A673 (cell line): ENCODE measurements around the gene SPACA6. TPM values are rescaled to one million over a fixed set of nuclear protein-coding genes. Genes with fewer than 3 reads are reported as not detected.

ENCODE experiments used
- BruUV-seq: library from RNA; stranded (reverse); fragments of 400-500 nt; replicated peaks from 2 replicates; lab custom pipeline; 2021; lab: Mats Ljungman, UMichigan
- CTCF ChIA-PET: fragments of 300-600 bp; sonication (Branson Sonifier 250); formaldehyde crosslinking; loops from one replicate; lab custom pipeline; 2022; ENCODE audit warnings: antibody characterized with exemption; lab: Charles Lee
- POLR2A ChIA-PET: fragments of 300-600 bp; sonication (Branson Sonifier 250); formaldehyde crosslinking; loops from one replicate; lab custom pipeline; 2022; ENCODE audit warnings: antibody characterized with exemption; ENCODE audit not compliant: low non-redundant PET; lab: Charles Lee
- DNase-seq: peaks from one replicate; pipeline ENCODE4 v3.0.0-alpha.2; 2015; ENCODE audit warnings: low spot score
- H3K27ac ChIP-seq: fragments of 200-600 bp; sonication (generic); 2 replicates; pipeline ENCODE4 v1.5.1; 2016; ENCODE audit warnings: mixed run types, low read depth, mild to moderate bottlenecking, mixed read lengths, antibody characterized with exemption, low read length; ENCODE audit not compliant: poor library complexity, severe bottlenecking
- H3K27me3 ChIP-seq: fragments of 200-600 bp; sonication (generic); replicated peaks from 2 replicates; pipeline ENCODE4 v1.6.1; 2017; ENCODE audit warnings: mixed run types, low read depth, mild to moderate bottlenecking, mixed read lengths, antibody characterized with exemption, low read length; ENCODE audit not compliant: insufficient read depth, poor library complexity
- H3K36me3 ChIP-seq: fragments of 200-600 bp; sonication (generic); 2 replicates; pipeline ENCODE4 v1.6.1; 2016; ENCODE audit warnings: mixed run types, mild to moderate bottlenecking, mixed read lengths, antibody characterized with exemption, low read length; ENCODE audit not compliant: insufficient read depth, poor library complexity, severe bottlenecking
- H3K4me1 ChIP-seq: fragments of 200-600 bp; sonication (generic); 2 replicates; pipeline ENCODE4 v1.6.1; 2017; ENCODE audit warnings: mixed run types, mild to moderate bottlenecking, mixed read lengths, antibody characterized with exemption, low read length; ENCODE audit not compliant: insufficient read depth, poor library complexity, severe bottlenecking
- H3K4me3 ChIP-seq: fragments of 200-600 bp; sonication (generic); 2 replicates; pipeline ENCODE4 v1.5.1; 2016; ENCODE audit warnings: low read depth, mixed run types, mild to moderate bottlenecking, mixed read lengths, low read length; ENCODE audit not compliant: poor library complexity, severe bottlenecking
- H3K9me3 ChIP-seq: fragments of 200-600 bp; sonication (generic); 2 replicates; pipeline ENCODE4 v1.6.1; 2016; ENCODE audit warnings: mixed run types, low read depth, mild to moderate bottlenecking, mixed read lengths, antibody characterized with exemption, low read length; ENCODE audit not compliant: poor library complexity, severe bottlenecking
- EZH2 ChIP-seq: fragments of 200-600 bp; sonication (generic); IDR thresholded peaks from 2 replicates; pipeline ENCODE4 v1.6.1; 2017; ENCODE audit warnings: borderline replicate concordance, low read depth, mild to moderate bottlenecking, mixed read lengths, antibody characterized with exemption, low read length; ENCODE audit not compliant: poor library complexity, severe bottlenecking
- intact Hi-C: fragments of 100-400 bp; cut with micrococcal nuclease; formaldehyde crosslinking; loops from one replicate; pipeline ENCODE4 v1.10.0; 2022; ENCODE audit not compliant: unreplicated experiment
- total RNA-seq: library from RNA; stranded (reverse); gene quantifications from 2 replicates; pipeline ENCODE4 v1.2.3, GENCODE V29; 2021
- TF ChIP-seq, protein P1 (sequence below): fragments of 300-800, 200-600 bp; sonication (generic); conservative IDR thresholded peaks from 2 replicates; pipeline ENCODE4 v1.5.1; 2017; ENCODE audit warnings: low read depth, mild to moderate bottlenecking, antibody characterized with exemption, low read length, moderate library complexity, mixed read lengths

The SPACA6 gene
- total RNA-seq, 1 experiment from 2014 or later: 28.6 TPM

DNA sequence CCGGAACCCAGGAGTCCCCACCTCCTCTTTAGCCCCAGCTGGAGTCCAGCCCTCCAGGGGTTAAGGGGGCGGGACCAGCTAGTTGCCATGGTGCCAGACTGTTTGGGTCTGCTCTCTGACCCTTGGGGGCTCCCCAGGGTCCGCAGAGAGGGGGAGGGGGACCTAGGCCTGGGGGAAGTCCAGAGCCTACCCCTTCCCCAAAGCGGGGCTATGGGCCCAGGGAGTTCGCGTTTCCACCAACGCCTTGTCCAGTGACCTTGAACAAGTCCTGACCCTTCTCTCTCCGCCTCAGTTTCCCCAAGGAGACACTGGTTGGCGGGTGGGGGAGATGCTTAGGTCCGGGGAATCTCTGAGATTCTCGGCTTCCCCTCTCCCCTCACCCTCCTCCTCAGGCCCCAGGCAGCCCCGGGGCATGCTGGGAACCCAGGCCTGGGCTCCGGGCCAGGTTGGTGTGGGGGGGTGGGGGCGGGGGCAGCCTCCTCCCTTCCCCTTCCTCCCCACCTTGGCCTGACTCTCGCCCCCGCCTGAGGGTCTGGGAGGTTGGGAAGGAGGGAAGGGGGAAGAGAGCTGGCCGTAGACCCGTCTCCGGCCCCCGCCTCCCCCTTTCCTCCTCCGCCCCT, 2.6 kb upstream of the SPACA6 start:
- peak; percentile 80 for DNase-seq
- POLR2A ChIA-PET: no interaction called here
- CTCF ChIA-PET: no interaction called here
- BruUV-seq: no TSS peak
- intact Hi-C loops: no loop called here
- H3K27ac ChIP-seq: peak overlapping the region; percentile 83
- no peaks in the 10 kb centered on the region for H3K27me3 ChIP-seq
- H3K4me3 ChIP-seq: peak overlapping the region; percentile 86
- H3K9me3 ChIP-seq: no peaks in the 10 kb centered on the region
- H3K36me3 ChIP-seq: peaks cover 15% of the 10 kb centered on the region
- no peak for TF ChIP-seq EZH2
- TF ChIP-seq, protein P1, sequence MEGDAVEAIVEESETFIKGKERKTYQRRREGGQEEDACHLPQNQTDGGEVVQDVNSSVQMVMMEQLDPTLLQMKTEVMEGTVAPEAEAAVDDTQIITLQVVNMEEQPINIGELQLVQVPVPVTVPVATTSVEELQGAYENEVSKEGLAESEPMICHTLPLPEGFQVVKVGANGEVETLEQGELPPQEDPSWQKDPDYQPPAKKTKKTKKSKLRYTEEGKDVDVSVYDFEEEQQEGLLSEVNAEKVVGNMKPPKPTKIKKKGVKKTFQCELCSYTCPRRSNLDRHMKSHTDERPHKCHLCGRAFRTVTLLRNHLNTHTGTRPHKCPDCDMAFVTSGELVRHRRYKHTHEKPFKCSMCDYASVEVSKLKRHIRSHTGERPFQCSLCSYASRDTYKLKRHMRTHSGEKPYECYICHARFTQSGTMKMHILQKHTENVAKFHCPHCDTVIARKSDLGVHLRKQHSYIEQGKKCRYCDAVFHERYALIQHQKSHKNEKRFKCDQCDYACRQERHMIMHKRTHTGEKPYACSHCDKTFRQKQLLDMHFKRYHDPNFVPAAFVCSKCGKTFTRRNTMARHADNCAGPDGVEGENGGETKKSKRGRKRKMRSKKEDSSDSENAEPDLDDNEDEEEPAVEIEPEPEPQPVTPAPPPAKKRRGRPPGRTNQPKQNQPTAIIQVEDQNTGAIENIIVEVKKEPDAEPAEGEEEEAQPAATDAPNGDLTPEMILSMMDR: no peak
- peaks cover 21% of the 10 kb centered on the region for H3K4me1 ChIP-seq

DNA sequence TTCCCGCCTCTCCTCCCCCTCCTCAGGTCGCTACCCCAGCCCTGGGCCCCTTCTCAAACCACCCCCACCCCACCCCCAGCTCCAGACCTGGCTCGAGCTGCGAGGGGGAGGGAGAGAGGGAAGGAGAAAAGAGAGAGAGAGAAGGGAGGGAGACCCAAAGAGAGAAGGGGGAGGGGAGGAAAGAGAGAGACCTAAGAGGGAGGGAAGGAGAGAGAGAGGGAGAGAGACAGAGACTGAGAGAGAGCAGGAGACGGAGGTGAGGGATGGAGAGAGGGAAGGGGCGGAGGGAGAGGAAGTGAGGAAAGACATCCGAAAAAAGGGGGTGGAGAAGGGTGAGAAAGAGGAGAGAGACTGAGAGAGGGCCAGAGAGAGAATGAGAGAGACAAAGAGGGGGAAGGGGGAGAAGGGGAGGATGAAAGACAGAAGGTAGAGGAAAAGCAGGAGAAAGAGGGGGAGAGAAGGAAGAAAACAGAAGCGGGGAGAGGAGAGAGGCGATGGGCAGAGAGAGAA, 2.0 kb upstream of the SPACA6 start:
- H3K27ac ChIP-seq: peak overlapping the region; percentile 83
- H3K4me1 ChIP-seq: peaks cover 21% of the 10 kb centered on the region
- TF ChIP-seq, protein P1: no peak
- no peak for TF ChIP-seq EZH2
- H3K27me3 ChIP-seq: no peaks in the 10 kb centered on the region
- ChIA-PET POLR2A (no interaction called here), CTCF (no interaction called here)
- BruUV-seq: no TSS peak
- H3K4me3 ChIP-seq: peak overlapping the region; percentile 86
- peak; percentile 72 for DNase-seq
- intact Hi-C loops: no loop called here
- H3K36me3 ChIP-seq: peaks cover 20% of the 10 kb centered on the region
- no peaks in the 10 kb centered on the region for H3K9me3 ChIP-seq

DNA sequence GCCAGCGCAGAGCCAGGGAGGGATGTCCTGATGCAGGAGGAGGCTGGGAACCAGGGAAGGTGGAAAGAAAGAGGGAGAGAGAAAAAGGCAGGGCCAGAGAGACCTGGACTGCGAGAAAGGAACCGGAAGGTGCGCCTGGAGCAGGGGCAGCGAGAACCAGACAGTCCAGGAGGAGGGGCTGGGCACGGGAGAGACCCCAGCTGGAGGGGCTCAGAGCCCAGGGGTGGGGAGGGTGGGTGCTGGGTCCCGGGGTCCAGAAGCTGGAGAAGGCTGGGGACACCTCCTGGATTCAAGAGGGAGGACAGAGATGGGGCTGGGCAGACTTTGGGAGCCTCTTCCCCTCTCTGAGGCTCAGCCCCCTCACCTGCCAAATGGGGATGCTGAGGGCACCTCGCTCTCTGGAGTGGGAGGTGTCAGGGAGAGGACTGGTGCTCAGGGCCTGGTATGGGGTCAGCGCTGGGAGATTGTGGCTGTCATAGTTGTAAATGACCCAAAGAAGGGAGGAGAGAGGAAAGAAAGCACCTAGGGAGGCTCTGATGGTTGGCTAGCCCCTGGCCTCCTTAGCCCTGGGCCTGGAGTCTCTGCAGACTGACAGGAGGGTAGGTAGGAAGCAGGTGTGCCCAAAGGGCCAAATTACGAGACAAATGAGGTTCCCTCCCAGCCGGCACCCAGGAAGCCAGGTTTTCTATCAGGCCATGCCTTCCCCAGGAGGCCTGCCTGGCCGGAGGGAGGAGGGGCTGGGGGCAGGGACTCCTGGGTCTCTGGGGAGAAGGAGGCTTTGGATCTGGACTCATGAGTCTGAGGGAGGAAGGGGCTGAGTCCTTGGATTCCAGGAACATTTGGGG, 1.3 kb upstream of the SPACA6 start:
- Histone ChIP-seq H3K9me3 (no peaks in the 10 kb centered on the region), H3K4me3 (peak overlapping the region; percentile 86), H3K4me1 (peaks cover 21% of the 10 kb centered on the region), H3K27me3 (no peaks in the 10 kb centered on the region), H3K27ac (peak overlapping the region; percentile 83), H3K36me3 (peaks cover 25% of the 10 kb centered on the region)
- ChIA-PET POLR2A (no interaction called here), CTCF (interaction anchor here (0.5 kb wide), 1 partner anchor 33 kb away, joined by 6 read pairs; no protein-coding TSS in a partner anchor)
- no TSS peak for BruUV-seq
- no peak for DNase-seq
- TF ChIP-seq, protein P1: no peak
- TF ChIP-seq EZH2: no peak
- intact Hi-C loops: no loop called here
